ENCODE data around the gene SF3B2. TPM values are rescaled to one million over a fixed set of nuclear protein-coding genes. Genes with fewer than 3 reads are reported as not detected.

Gene SF3B2
- total RNA-seq (100 to 1,000 TPM in 1 of 6 donors, 10 to 100 TPM in 5; 64.4 to 118 (median 83.3) TPM), polyA plus RNA-seq (10 to 100 TPM; 75.8 to 99.0 TPM)

- Histone ChIP-seq H3K36me3 (peaks cover 2 to 18% (median 17%) of the 10 kb centered on the region in 3 donors), H3K9me3 (no peaks in the 10 kb centered on the region), H3K4me3 (peak within 1 kb of the TSS; percentile 82 to 95 (median 88)), H3K27ac (peak within 1 kb of the TSS; percentile 72 to 93 (median 90)), H3K27me3 (no peaks in the 10 kb centered on the region), H3K4me1 (peaks cover 5 to 16% (median 5%) of the 10 kb centered on the region in 3 donors)
- DNase-seq (peak; percentile 96 to 99 (median 98)), ATAC-seq (peak; percentile 96 to 98 (median 97)), FAIRE-seq (no peak)
- intact Hi-C loops (cut with DNase I) = no loop called here
- WGBS, 2 donors = 0 to 1% methylated on average over 63 to 84 of the region's 84 CpGs
- TF ChIP-seq, protein P1, sequence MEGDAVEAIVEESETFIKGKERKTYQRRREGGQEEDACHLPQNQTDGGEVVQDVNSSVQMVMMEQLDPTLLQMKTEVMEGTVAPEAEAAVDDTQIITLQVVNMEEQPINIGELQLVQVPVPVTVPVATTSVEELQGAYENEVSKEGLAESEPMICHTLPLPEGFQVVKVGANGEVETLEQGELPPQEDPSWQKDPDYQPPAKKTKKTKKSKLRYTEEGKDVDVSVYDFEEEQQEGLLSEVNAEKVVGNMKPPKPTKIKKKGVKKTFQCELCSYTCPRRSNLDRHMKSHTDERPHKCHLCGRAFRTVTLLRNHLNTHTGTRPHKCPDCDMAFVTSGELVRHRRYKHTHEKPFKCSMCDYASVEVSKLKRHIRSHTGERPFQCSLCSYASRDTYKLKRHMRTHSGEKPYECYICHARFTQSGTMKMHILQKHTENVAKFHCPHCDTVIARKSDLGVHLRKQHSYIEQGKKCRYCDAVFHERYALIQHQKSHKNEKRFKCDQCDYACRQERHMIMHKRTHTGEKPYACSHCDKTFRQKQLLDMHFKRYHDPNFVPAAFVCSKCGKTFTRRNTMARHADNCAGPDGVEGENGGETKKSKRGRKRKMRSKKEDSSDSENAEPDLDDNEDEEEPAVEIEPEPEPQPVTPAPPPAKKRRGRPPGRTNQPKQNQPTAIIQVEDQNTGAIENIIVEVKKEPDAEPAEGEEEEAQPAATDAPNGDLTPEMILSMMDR (IDR thresholded peaks at IDR 0.05) = no peak
Measured at GRCh38 chr11:66051766-66052663, at the start of gene SF3B2. Gene SF3B2, plus strand, starts transcription at chr11:66052364. Its CDS starts 21 bp downstream, at chr11:66052385.

GRCh38 chr11:66002648-66003225 is 49.4 kb upstream of the SF3B2 start:
- 0 to 1% methylated on average over 37 to 40 of the region's 40 CpGs for WGBS, 2 donors
- TF ChIP-seq, protein P1 (IDR thresholded peaks at IDR 0.05) = no peak
- no peak for FAIRE-seq

GRCh38 chr11:66003291-66003690 is 48.9 kb upstream of the SF3B2 start:
- FAIRE-seq (no peak), ATAC-seq (no peak), DNase-seq (peak in 2 of 6 donors; percentile 20 to 47)
- H3K4me1 ChIP-seq = peaks cover 0 to 15% (median 5%) of the 10 kb centered on the region in 3 donors
- peak overlapping the region in 3 of 4 donors; percentile 77 to 80 (median 77) for H3K4me3 ChIP-seq
- intact Hi-C loops (cut with DNase I) = no loop called here
- TF ChIP-seq, protein P1 (IDR thresholded peaks at IDR 0.05) = no peak
- 42 to 43% methylated on average over 4 to 6 of the region's 6 CpGs for WGBS, 2 donors
- H3K36me3 ChIP-seq = peaks cover 0 to 26% (median 12%) of the 10 kb centered on the region in 3 donors
- no peaks in the 10 kb centered on the region for H3K9me3 ChIP-seq
- no peaks in the 10 kb centered on the region for H3K27me3 ChIP-seq
- peak overlapping the region in 3 of 4 donors; percentile 75 to 98 (median 94) for H3K27ac ChIP-seq

More at GRCh38 chr11:66002648-66003225, 49.4 kb upstream of the SF3B2 start:
- Histone ChIP-seq H3K27me3 (no peaks in the 10 kb centered on the region), H3K27ac (peak overlapping the region; percentile 75 to 98 (median 90)), H3K4me1 (peaks cover 0 to 15% (median 5%) of the 10 kb centered on the region in 3 donors), H3K36me3 (peaks cover 0 to 32% (median 16%) of the 10 kb centered on the region in 3 donors), H3K4me3 (peak overlapping the region; percentile 77 to 89 (median 78)), H3K9me3 (no peaks in the 10 kb centered on the region)
- ATAC-seq (peak; percentile 78 to 83 (median 81)), DNase-seq (peak; percentile 77 to 87 (median 80))
- intact Hi-C loops (cut with DNase I) = no loop called here

DNA sequence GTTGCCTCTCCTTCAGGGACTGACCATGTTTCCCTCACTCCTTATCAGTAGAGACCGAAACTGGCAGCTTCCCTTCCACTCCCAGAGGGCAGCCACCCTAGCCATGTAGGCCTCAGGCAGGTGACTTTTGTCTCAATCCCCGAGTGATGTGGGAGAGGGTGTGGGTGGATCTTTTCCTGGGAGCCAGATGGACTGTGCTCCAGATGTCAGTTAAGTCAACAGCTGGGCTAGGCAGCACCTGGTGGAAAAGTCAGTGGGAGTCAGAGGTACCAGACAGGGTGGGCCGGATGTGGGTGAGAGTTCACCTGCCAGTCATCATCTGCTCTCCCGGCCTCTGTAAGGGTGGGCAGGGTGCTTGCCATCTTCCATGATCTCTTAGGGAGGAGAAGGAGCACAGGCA is 48.0 kb upstream of the SF3B2 start:
- no peaks in the 10 kb centered on the region for H3K9me3 ChIP-seq
- H3K4me3 ChIP-seq = no peak overlapping the region
- intact Hi-C loops (cut with DNase I) = no loop called here
- H3K27ac ChIP-seq = no peak overlapping the region
- WGBS, 2 donors = 58 to 63% methylated on average over 4 of the region's 4 CpGs
- TF ChIP-seq, protein P1 (IDR thresholded peaks at IDR 0.05) = no peak
- no peaks in the 10 kb centered on the region for H3K27me3 ChIP-seq
- FAIRE-seq (no peak), DNase-seq (peak in 1 of 6 donors; percentile 36), ATAC-seq (no peak)
- peaks cover 0 to 17% (median 7%) of the 10 kb centered on the region in 3 donors for H3K36me3 ChIP-seq
- peaks cover 0 to 15% (median 5%) of the 10 kb centered on the region in 3 donors for H3K4me1 ChIP-seq
